LHCN-M2 (cell line): ENCODE data around the gene WDPCP. TPM values are rescaled to one million over a fixed set of nuclear protein-coding genes. Genes with fewer than 3 reads are reported as not detected.
"Not testable (repeated sequence)": the region's sequence is repeated elsewhere in the genome, so short reads cannot be mapped to it uniquely, and the experiment has no call there.

ENCODE experiments used
- DNase-seq: peaks from one replicate; pipeline ENCODE4 v3.0.0-alpha.2; 2012; ENCODE audit warnings: low read depth
- total RNA-seq: library from RNA; depleted of rRNA; stranded (reverse); fragments of >200 nt; gene quantifications from 2 replicates; pipeline ENCODE4 v1.2.3, GENCODE V29; 2014

Gene WDPCP
- total RNA-seq, 1 experiment from 2014 or later, result 6.8 TPM

- no peak for DNase-seq
Observed at GRCh38 chr2:63268946-63269345, 319.3 kb downstream of the WDPCP start.

GRCh38 chr2:63261137-63261621 lies 327.1 kb downstream of the WDPCP start:
- no peak for DNase-seq

- no peak for DNase-seq
Observed at GRCh38 chr2:63257473-63257872, 330.8 kb downstream of the WDPCP start.

- DNase-seq, result no peak
Observed at GRCh38 chr2:63249161-63249560, 339.1 kb downstream of the WDPCP start.

- no peak for DNase-seq
Observed at GRCh38 chr2:63242747-63243146, 345.5 kb downstream of the WDPCP start.

- no peak for DNase-seq
Observed at GRCh38 chr2:63225964-63226686, 362.2 kb downstream of the WDPCP start.

- DNase-seq, result no peak
Observed at GRCh38 chr2:63218800-63219526, 369.3 kb downstream of the WDPCP start.

GRCh38 chr2:63195310-63195709 lies 393.0 kb downstream of the WDPCP start:
- DNase-seq, result no peak

- no peak for DNase-seq
Observed at GRCh38 chr2:63194175-63194574, 394.1 kb downstream of the WDPCP start.

- no peak for DNase-seq
Observed at GRCh38 chr2:63192889-63193774, 395.1 kb downstream of the WDPCP start.

- DNase-seq, result no peak
Observed at GRCh38 chr2:63192169-63192888, 395.9 kb downstream of the WDPCP start.

- peak; percentile 20 for DNase-seq
Observed at GRCh38 chr2:63189026-63189425, 399.3 kb downstream of the WDPCP start.

GRCh38 chr2:63186331-63186730 lies 401.9 kb downstream of the WDPCP start:
- no peak for DNase-seq

- DNase-seq, result no peak
Observed at GRCh38 chr2:63163161-63163820, 425.0 kb downstream of the WDPCP start.

- DNase-seq, result no peak
Observed at GRCh38 chr2:63159262-63159661, 429.0 kb downstream of the WDPCP start.

- not testable (repeated sequence) for DNase-seq
Observed at GRCh38 chr2:63136683-63137082, 451.6 kb downstream of the WDPCP start.

- DNase-seq, result no peak
Observed at GRCh38 chr2:63132020-63132419, 456.3 kb downstream of the WDPCP start.

GRCh38 chr2:63131196-63131595 lies 457.1 kb downstream of the WDPCP start:
- DNase-seq, result no peak

GRCh38 chr2:63127594-63127993 lies 460.7 kb downstream of the WDPCP start:
- no peak for DNase-seq

GRCh38 chr2:63124850-63125249 lies 463.4 kb downstream of the WDPCP start:
- DNase-seq, result no peak

GRCh38 chr2:63124218-63124617 lies 464.1 kb downstream of the WDPCP start:
- DNase-seq, result no peak
